GM12878 (cell line): Measurements from ENCODE around the gene PIGX.

Experiments
- CTCF ChIP-seq, 3 experiments: IDR thresholded peaks in 2 of 3; conservative IDR thresholded peaks in 1 of 3; 2 replicates each; pipeline ENCODE4 v1.5.1; 2011; ENCODE audit warnings: low read depth in 3 of 3, low read length in 3 of 3, mild to moderate bottlenecking in 3 of 3, control low read depth in 2 of 3, moderate library complexity in 2 of 3, inconsistent platforms in 1 of 3, mixed read lengths in 1 of 3; ENCODE audit not compliant: control insufficient read depth in 2 of 3, insufficient read depth in 1 of 3; ENCODE audit errors: extremely low read depth in 1 of 3
- JUND ChIP-seq: IDR thresholded peaks from 2 replicates; pipeline ENCODE4 v1.6.1; 2012; ENCODE audit warnings: low read depth, mild to moderate bottlenecking, low read length, improper control_type of control experiment, moderate library complexity
- POLR2A ChIP-seq: IDR thresholded peaks from 2 replicates; pipeline ENCODE4 v1.6.1; 2011; ENCODE audit warnings: low read depth, mild to moderate bottlenecking, low read length
- SPI1 ChIP-seq: IDR thresholded peaks from 2 replicates; pipeline ENCODE4 v1.6.1; 2011; ENCODE audit warnings: low read depth, mild to moderate bottlenecking, low read length, moderate library complexity, borderline replicate concordance; ENCODE audit not compliant: insufficient read depth
- ZNF217 ChIP-seq: fragments of 450-650 bp; IDR thresholded peaks from 2 replicates; pipeline ENCODE4 v1.6.1; 2017; ENCODE audit warnings: antibody characterized with exemption, mild to moderate bottlenecking
- TF ChIP-seq, protein P1 (sequence below): fragments of 450-650 bp; formaldehyde crosslinking; IDR thresholded peaks from 2 replicates; pipeline ENCODE4 v1.4.0; 2020; ENCODE audit warnings: mild to moderate bottlenecking, moderate library complexity

- TF ChIP-seq POLR2A (no peak), ZNF217 (no peak), CTCF (IDR thresholded peaks at IDR 0.05 in 2 of 3, conservative IDR thresholded peaks at IDR 0.05 in 1 of 3; ENCODE audit: control insufficient read depth in 2 of 3, extremely low read depth in 1 of 3, insufficient read depth in 1 of 3, low read depth in 3 of 3, low read length in 3 of 3) (no peak), JUND (no peak), SPI1 (no peak)
- TF ChIP-seq, protein P1, sequence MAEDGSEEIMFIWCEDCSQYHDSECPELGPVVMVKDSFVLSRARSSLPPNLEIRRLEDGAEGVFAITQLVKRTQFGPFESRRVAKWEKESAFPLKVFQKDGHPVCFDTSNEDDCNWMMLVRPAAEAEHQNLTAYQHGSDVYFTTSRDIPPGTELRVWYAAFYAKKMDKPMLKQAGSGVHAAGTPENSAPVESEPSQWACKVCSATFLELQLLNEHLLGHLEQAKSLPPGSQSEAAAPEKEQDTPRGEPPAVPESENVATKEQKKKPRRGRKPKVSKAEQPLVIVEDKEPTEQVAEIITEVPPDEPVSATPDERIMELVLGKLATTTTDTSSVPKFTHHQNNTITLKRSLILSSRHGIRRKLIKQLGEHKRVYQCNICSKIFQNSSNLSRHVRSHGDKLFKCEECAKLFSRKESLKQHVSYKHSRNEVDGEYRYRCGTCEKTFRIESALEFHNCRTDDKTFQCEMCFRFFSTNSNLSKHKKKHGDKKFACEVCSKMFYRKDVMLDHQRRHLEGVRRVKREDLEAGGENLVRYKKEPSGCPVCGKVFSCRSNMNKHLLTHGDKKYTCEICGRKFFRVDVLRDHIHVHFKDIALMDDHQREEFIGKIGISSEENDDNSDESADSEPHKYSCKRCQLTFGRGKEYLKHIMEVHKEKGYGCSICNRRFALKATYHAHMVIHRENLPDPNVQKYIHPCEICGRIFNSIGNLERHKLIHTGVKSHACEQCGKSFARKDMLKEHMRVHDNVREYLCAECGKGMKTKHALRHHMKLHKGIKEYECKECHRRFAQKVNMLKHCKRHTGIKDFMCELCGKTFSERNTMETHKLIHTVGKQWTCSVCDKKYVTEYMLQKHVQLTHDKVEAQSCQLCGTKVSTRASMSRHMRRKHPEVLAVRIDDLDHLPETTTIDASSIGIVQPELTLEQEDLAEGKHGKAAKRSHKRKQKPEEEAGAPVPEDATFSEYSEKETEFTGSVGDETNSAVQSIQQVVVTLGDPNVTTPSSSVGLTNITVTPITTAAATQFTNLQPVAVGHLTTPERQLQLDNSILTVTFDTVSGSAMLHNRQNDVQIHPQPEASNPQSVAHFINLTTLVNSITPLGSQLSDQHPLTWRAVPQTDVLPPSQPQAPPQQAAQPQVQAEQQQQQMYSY = no peak
Measured at GRCh38 chr3:196735751-196736150, 23.6 kb downstream of the PIGX start.
